ENCODE measurements around the gene CFC1B. TPM values are rescaled to one million over a fixed set of nuclear protein-coding genes. Genes with fewer than 3 reads are reported as not detected.
"Not testable (repeated sequence)": the region's sequence is repeated elsewhere in the genome, so short reads cannot be mapped to it uniquely, and the experiment has no call there.

Gene CFC1B
- total RNA-seq (ENCODE audit: unreplicated experiment) = not detected
- long read RNA-seq = 0 reads

- H3K4me1 Mint-ChIP-seq (ENCODE audit: low read depth, unreplicated experiment); H3K4me3 Mint-ChIP-seq (ENCODE audit: unreplicated experiment); H3K9me3 Mint-ChIP-seq (ENCODE audit: unreplicated experiment): not testable (repeated sequence)
Observed at GRCh38 chr2:130520992-130521391, at the start of gene CFC1B. Gene CFC1B, plus strand, starts transcription at chr2:130521222. Its CDS starts 263 bp downstream, at chr2:130521485.

GRCh38 chr2:130491073-130491472 lies 29.9 kb upstream of the CFC1B start:
- not testable (repeated sequence) for H3K27me3 Mint-ChIP-seq (ENCODE audit: unreplicated experiment); H3K36me3 Mint-ChIP-seq (ENCODE audit: unreplicated experiment); DNase-seq; H3K27ac Mint-ChIP-seq (ENCODE audit: unreplicated experiment); H3K9me3 Mint-ChIP-seq (ENCODE audit: unreplicated experiment); H3K4me3 Mint-ChIP-seq (ENCODE audit: unreplicated experiment); H3K4me1 Mint-ChIP-seq (ENCODE audit: low read depth, unreplicated experiment)

More at GRCh38 chr2:130520992-130521391, at the start of gene CFC1B:
- not testable (repeated sequence) for DNase-seq; H3K27me3 Mint-ChIP-seq (ENCODE audit: unreplicated experiment); H3K27ac Mint-ChIP-seq (ENCODE audit: unreplicated experiment); H3K36me3 Mint-ChIP-seq (ENCODE audit: unreplicated experiment)

- not testable (repeated sequence) for H3K27ac Mint-ChIP-seq (ENCODE audit: unreplicated experiment); H3K36me3 Mint-ChIP-seq (ENCODE audit: unreplicated experiment); H3K9me3 Mint-ChIP-seq (ENCODE audit: unreplicated experiment); H3K27me3 Mint-ChIP-seq (ENCODE audit: unreplicated experiment); H3K4me3 Mint-ChIP-seq (ENCODE audit: unreplicated experiment); H3K4me1 Mint-ChIP-seq (ENCODE audit: low read depth, unreplicated experiment); DNase-seq
Observed at GRCh38 chr2:130509228-130509627, 11.8 kb upstream of the CFC1B start, which contains the start of gene POTEI. Gene POTEI, minus strand, starts transcription at chr2:130509328. Its CDS starts 93 bp downstream, at chr2:130509235.

- H3K4me1 Mint-ChIP-seq (ENCODE audit: low read depth, unreplicated experiment); H3K27ac Mint-ChIP-seq (ENCODE audit: unreplicated experiment); H3K36me3 Mint-ChIP-seq (ENCODE audit: unreplicated experiment); DNase-seq; H3K9me3 Mint-ChIP-seq (ENCODE audit: unreplicated experiment); H3K4me3 Mint-ChIP-seq (ENCODE audit: unreplicated experiment); H3K27me3 Mint-ChIP-seq (ENCODE audit: unreplicated experiment): not testable (repeated sequence)
Observed at GRCh38 chr2:130510807-130511746, 9.9 kb upstream of the CFC1B start.

- not testable (repeated sequence) for H3K4me1 Mint-ChIP-seq (ENCODE audit: low read depth, unreplicated experiment); H3K27ac Mint-ChIP-seq (ENCODE audit: unreplicated experiment); H3K4me3 Mint-ChIP-seq (ENCODE audit: unreplicated experiment); H3K36me3 Mint-ChIP-seq (ENCODE audit: unreplicated experiment); DNase-seq; H3K9me3 Mint-ChIP-seq (ENCODE audit: unreplicated experiment); H3K27me3 Mint-ChIP-seq (ENCODE audit: unreplicated experiment)
Observed at GRCh38 chr2:130511747-130512451, 9.1 kb upstream of the CFC1B start.

GRCh38 chr2:130518516-130519106 lies 2.4 kb upstream of the CFC1B start:
- not testable (repeated sequence) for H3K36me3 Mint-ChIP-seq (ENCODE audit: unreplicated experiment); H3K9me3 Mint-ChIP-seq (ENCODE audit: unreplicated experiment); H3K4me1 Mint-ChIP-seq (ENCODE audit: low read depth, unreplicated experiment); H3K27me3 Mint-ChIP-seq (ENCODE audit: unreplicated experiment); H3K4me3 Mint-ChIP-seq (ENCODE audit: unreplicated experiment); DNase-seq; H3K27ac Mint-ChIP-seq (ENCODE audit: unreplicated experiment)

- H3K9me3 Mint-ChIP-seq (ENCODE audit: unreplicated experiment); H3K4me3 Mint-ChIP-seq (ENCODE audit: unreplicated experiment); H3K4me1 Mint-ChIP-seq (ENCODE audit: low read depth, unreplicated experiment); H3K36me3 Mint-ChIP-seq (ENCODE audit: unreplicated experiment); DNase-seq; H3K27ac Mint-ChIP-seq (ENCODE audit: unreplicated experiment); H3K27me3 Mint-ChIP-seq (ENCODE audit: unreplicated experiment): not testable (repeated sequence)
Observed at GRCh38 chr2:130522390-130522789, 1.4 kb downstream of the CFC1B start.

GRCh38 chr2:130527365-130527967 lies 6.4 kb downstream of the CFC1B start:
- H3K27ac Mint-ChIP-seq (ENCODE audit: unreplicated experiment); H3K36me3 Mint-ChIP-seq (ENCODE audit: unreplicated experiment); H3K4me3 Mint-ChIP-seq (ENCODE audit: unreplicated experiment); DNase-seq; H3K27me3 Mint-ChIP-seq (ENCODE audit: unreplicated experiment); H3K4me1 Mint-ChIP-seq (ENCODE audit: low read depth, unreplicated experiment); H3K9me3 Mint-ChIP-seq (ENCODE audit: unreplicated experiment): not testable (repeated sequence)

- not testable (repeated sequence) for H3K27ac Mint-ChIP-seq (ENCODE audit: unreplicated experiment); H3K36me3 Mint-ChIP-seq (ENCODE audit: unreplicated experiment); H3K4me1 Mint-ChIP-seq (ENCODE audit: low read depth, unreplicated experiment); DNase-seq; H3K27me3 Mint-ChIP-seq (ENCODE audit: unreplicated experiment); H3K4me3 Mint-ChIP-seq (ENCODE audit: unreplicated experiment); H3K9me3 Mint-ChIP-seq (ENCODE audit: unreplicated experiment)
Observed at GRCh38 chr2:130529545-130529944, 8.5 kb downstream of the CFC1B start.

- H3K9me3 Mint-ChIP-seq (ENCODE audit: unreplicated experiment) = not testable (repeated sequence)
Observed at GRCh38 chr2:130530212-130530611, 9.2 kb downstream of the CFC1B start.

GRCh38 chr2:130531225-130531624 lies 10.2 kb downstream of the CFC1B start:
- not testable (repeated sequence) for H3K27me3 Mint-ChIP-seq (ENCODE audit: unreplicated experiment); H3K9me3 Mint-ChIP-seq (ENCODE audit: unreplicated experiment); H3K4me3 Mint-ChIP-seq (ENCODE audit: unreplicated experiment); H3K27ac Mint-ChIP-seq (ENCODE audit: unreplicated experiment); H3K36me3 Mint-ChIP-seq (ENCODE audit: unreplicated experiment); DNase-seq; H3K4me1 Mint-ChIP-seq (ENCODE audit: low read depth, unreplicated experiment)

More at GRCh38 chr2:130530212-130530611, 9.2 kb downstream of the CFC1B start:
- not testable (repeated sequence) for H3K27ac Mint-ChIP-seq (ENCODE audit: unreplicated experiment); H3K36me3 Mint-ChIP-seq (ENCODE audit: unreplicated experiment); H3K27me3 Mint-ChIP-seq (ENCODE audit: unreplicated experiment); H3K4me1 Mint-ChIP-seq (ENCODE audit: low read depth, unreplicated experiment); DNase-seq; H3K4me3 Mint-ChIP-seq (ENCODE audit: unreplicated experiment)
